SU-DHL-6 (cell line): Measurements from ENCODE around the gene CYP19A1.

Source experiments
- CTCF ChIP-seq: fragments of 200-600 bp; sonication (generic); IDR thresholded peaks from one replicate; pipeline ENCODE4 v1.5.1; 2017; ENCODE audit warnings: antibody characterized with exemption, mild to moderate bottlenecking, low read length, moderate library complexity; ENCODE audit not compliant: insufficient read depth, poor library complexity, severe bottlenecking
- EZH2phosphoT487 ChIP-seq: fragments of 200-600 bp; sonication (generic), shearing (Covaris generic); conservative IDR thresholded peaks from 2 replicates; pipeline ENCODE4 v1.6.1; 2018; ENCODE audit warnings: mild to moderate bottlenecking, antibody characterized with exemption, low read length, moderate library complexity, mixed read lengths

- TF ChIP-seq CTCF (no peak), EZH2phosphoT487 (no peak)
Observed at GRCh38 chr15:51199541-51199940, 138.9 kb downstream of the CYP19A1 start.
